Activated naive CD4-positive, alpha-beta T cell treated with anti-CD3 and anti-CD28 coated beads for 36 hours (primary cell): ENCODE measurements around the gene UHMK1. TPM values are rescaled to one million over a fixed set of nuclear protein-coding genes. Genes with fewer than 3 reads are reported as not detected.

ENCODE experiments used
- CTCF ChIA-PET: fragments of 350-600 bp; sonication (Branson Sonifier 250); formaldehyde crosslinking; loops from one replicate; lab custom pipeline; 2021; ENCODE audit warnings: antibody characterized with exemption; lab: Charles Lee
- DNase-seq: peaks from one replicate; pipeline ENCODE4 v3.0.0-alpha.2; 2020
- H3K27ac Mint-ChIP-seq: one replicate; pipeline ENCODE4 v1.8.0; 2021; ENCODE audit warnings: mild to moderate bottlenecking, mixed read lengths
- H3K27me3 Mint-ChIP-seq: one replicate; pipeline ENCODE4 v1.8.0; 2021; ENCODE audit warnings: low read depth, mixed read lengths
- H3K36me3 Mint-ChIP-seq: one replicate; pipeline ENCODE4 v1.8.0; 2021; ENCODE audit warnings: low read depth, mixed read lengths
- H3K4me1 Mint-ChIP-seq: one replicate; pipeline ENCODE4 v1.8.0; 2021; ENCODE audit warnings: low read depth, mixed read lengths
- H3K4me3 Mint-ChIP-seq: one replicate; pipeline ENCODE4 v1.8.0; 2021; ENCODE audit warnings: mild to moderate bottlenecking, moderate library complexity, mixed read lengths
- H3K9me3 Mint-ChIP-seq: one replicate; pipeline ENCODE4 v1.8.0; 2021; ENCODE audit warnings: mixed read lengths
- intact Hi-C: fragments of 100-400 bp; cut with micrococcal nuclease; formaldehyde crosslinking; loops from one replicate; pipeline ENCODE4 v1.15.1; 2023
- total RNA-seq, 2 experiments: library from RNA; stranded (reverse); gene quantifications; one replicate each; pipeline ENCODE4 v1.2.3, GENCODE V29; 2021

UHMK1 gene
- total RNA-seq, 2 experiments from 2014 or later, result 43.4 to 43.7 TPM

- CTCF ChIA-PET, result no interaction called here
- DNase-seq, result no peak
- Mint-ChIP-seq H3K4me3 (no peak overlapping the region), H3K36me3 (peaks cover 2% of the 10 kb centered on the region), H3K4me1 (peaks cover 5% of the 10 kb centered on the region), H3K9me3 (no peaks in the 10 kb centered on the region), H3K27me3 (no peaks in the 10 kb centered on the region), H3K27ac (no peak overlapping the region)
- intact Hi-C loops, result no loop called here
Observed at GRCh38 chr1:162535501-162535900, 37.9 kb downstream of the UHMK1 start.

GRCh38 chr1:162536511-162536910 lies 38.9 kb downstream of the UHMK1 start:
- Mint-ChIP-seq H3K27ac (no peak overlapping the region), H3K27me3 (no peaks in the 10 kb centered on the region), H3K4me1 (peaks cover 5% of the 10 kb centered on the region), H3K36me3 (peaks cover 3% of the 10 kb centered on the region), H3K4me3 (no peak overlapping the region), H3K9me3 (peaks cover 4% of the 10 kb centered on the region)
- DNase-seq, result no peak
- CTCF ChIA-PET, result no interaction called here
- intact Hi-C loops, result no loop called here

GRCh38 chr1:162537216-162537615 lies 39.6 kb downstream of the UHMK1 start:
- no peak for DNase-seq
- intact Hi-C loops, result no loop called here
- peaks cover 6% of the 10 kb centered on the region for H3K9me3 Mint-ChIP-seq
- H3K4me3 Mint-ChIP-seq, result no peak overlapping the region
- H3K36me3 Mint-ChIP-seq, result peaks cover 3% of the 10 kb centered on the region
- no peaks in the 10 kb centered on the region for H3K27me3 Mint-ChIP-seq
- H3K4me1 Mint-ChIP-seq, result peaks cover 5% of the 10 kb centered on the region
- no peak overlapping the region for H3K27ac Mint-ChIP-seq
- CTCF ChIA-PET, result interaction anchor here (0.6 kb wide), 1 partner anchor 723 kb away, joined by 6 read pairs; no protein-coding TSS in a partner anchor

GRCh38 chr1:162538815-162539431 lies 41.3 kb downstream of the UHMK1 start:
- Mint-ChIP-seq H3K4me3 (no peak overlapping the region), H3K27me3 (no peaks in the 10 kb centered on the region), H3K4me1 (peaks cover 5% of the 10 kb centered on the region), H3K36me3 (peaks cover 3% of the 10 kb centered on the region), H3K27ac (peak overlapping the region; percentile 24), H3K9me3 (peaks cover 11% of the 10 kb centered on the region)
- intact Hi-C loops, result no loop called here
- CTCF ChIA-PET, result interaction anchor here (0.6 kb wide), 1 partner anchor 514 kb away, joined by 6 read pairs; no protein-coding TSS in a partner anchor
- no peak for DNase-seq

GRCh38 chr1:162541619-162542141 lies 44.1 kb downstream of the UHMK1 start:
- Mint-ChIP-seq H3K9me3 (peaks cover 11% of the 10 kb centered on the region), H3K4me3 (no peak overlapping the region), H3K27ac (no peak overlapping the region), H3K27me3 (no peaks in the 10 kb centered on the region), H3K4me1 (peaks cover 5% of the 10 kb centered on the region), H3K36me3 (peaks cover 3% of the 10 kb centered on the region)
- no peak for DNase-seq
- CTCF ChIA-PET, result no interaction called here
- intact Hi-C loops, result no loop called here

- H3K36me3 Mint-ChIP-seq, result peaks cover 3% of the 10 kb centered on the region
- peaks cover 11% of the 10 kb centered on the region for H3K9me3 Mint-ChIP-seq
Observed at GRCh38 chr1:162543228-162543627, 45.6 kb downstream of the UHMK1 start.

GRCh38 chr1:162548170-162548569 lies 50.6 kb downstream of the UHMK1 start:
- H3K9me3 Mint-ChIP-seq, result peaks cover 4% of the 10 kb centered on the region
- no peaks in the 10 kb centered on the region for H3K27me3 Mint-ChIP-seq
- H3K27ac Mint-ChIP-seq, result no peak overlapping the region
- DNase-seq, result no peak
- no peaks in the 10 kb centered on the region for H3K4me1 Mint-ChIP-seq
- CTCF ChIA-PET, result no interaction called here
- H3K4me3 Mint-ChIP-seq, result no peak overlapping the region
- intact Hi-C loops, result no loop called here
- no peaks in the 10 kb centered on the region for H3K36me3 Mint-ChIP-seq

More at GRCh38 chr1:162543228-162543627, 45.6 kb downstream of the UHMK1 start:
- no peak for DNase-seq
- CTCF ChIA-PET, result no interaction called here
- Mint-ChIP-seq H3K4me3 (no peak overlapping the region), H3K27me3 (no peaks in the 10 kb centered on the region), H3K4me1 (peaks cover 5% of the 10 kb centered on the region), H3K27ac (no peak overlapping the region)
- intact Hi-C loops, result no loop called here

GRCh38 chr1:162549001-162549400 lies 51.4 kb downstream of the UHMK1 start:
- Mint-ChIP-seq H3K9me3 (no peaks in the 10 kb centered on the region), H3K27me3 (no peaks in the 10 kb centered on the region), H3K36me3 (no peaks in the 10 kb centered on the region), H3K4me1 (no peaks in the 10 kb centered on the region), H3K4me3 (no peak overlapping the region), H3K27ac (no peak overlapping the region)
- intact Hi-C loops, result no loop called here
- no peak for DNase-seq
- CTCF ChIA-PET, result no interaction called here

GRCh38 chr1:162550925-162551324 lies 53.3 kb downstream of the UHMK1 start:
- intact Hi-C loops, result no loop called here
- H3K27ac Mint-ChIP-seq, result no peak overlapping the region
- H3K36me3 Mint-ChIP-seq, result no peaks in the 10 kb centered on the region
- H3K9me3 Mint-ChIP-seq, result no peaks in the 10 kb centered on the region
- DNase-seq, result no peak
- no peaks in the 10 kb centered on the region for H3K4me1 Mint-ChIP-seq
- H3K4me3 Mint-ChIP-seq, result no peak overlapping the region
- H3K27me3 Mint-ChIP-seq, result no peaks in the 10 kb centered on the region
- CTCF ChIA-PET, result no interaction called here

- no peaks in the 10 kb centered on the region for H3K36me3 Mint-ChIP-seq
- no peak overlapping the region for H3K4me3 Mint-ChIP-seq
- H3K27ac Mint-ChIP-seq, result no peak overlapping the region
- no peak for DNase-seq
- CTCF ChIA-PET, result no interaction called here
- H3K4me1 Mint-ChIP-seq, result no peaks in the 10 kb centered on the region
- intact Hi-C loops, result no loop called here
- H3K27me3 Mint-ChIP-seq, result no peaks in the 10 kb centered on the region
- H3K9me3 Mint-ChIP-seq, result no peaks in the 10 kb centered on the region
Observed at GRCh38 chr1:162551969-162552683, 54.5 kb downstream of the UHMK1 start.

GRCh38 chr1:162552684-162553252 lies 55.1 kb downstream of the UHMK1 start:
- intact Hi-C loops, result no loop called here
- H3K9me3 Mint-ChIP-seq, result no peaks in the 10 kb centered on the region
- no peak for DNase-seq
- H3K36me3 Mint-ChIP-seq, result no peaks in the 10 kb centered on the region
- no peaks in the 10 kb centered on the region for H3K4me1 Mint-ChIP-seq
- H3K27me3 Mint-ChIP-seq, result no peaks in the 10 kb centered on the region
- no peak overlapping the region for H3K27ac Mint-ChIP-seq
- CTCF ChIA-PET, result no interaction called here
- H3K4me3 Mint-ChIP-seq, result no peak overlapping the region

- H3K4me3 Mint-ChIP-seq, result no peak overlapping the region
- H3K27me3 Mint-ChIP-seq, result no peaks in the 10 kb centered on the region
- intact Hi-C loops, result no loop called here
- no peaks in the 10 kb centered on the region for H3K9me3 Mint-ChIP-seq
- H3K27ac Mint-ChIP-seq, result no peak overlapping the region
- CTCF ChIA-PET, result no interaction called here
- DNase-seq, result no peak
- no peaks in the 10 kb centered on the region for H3K4me1 Mint-ChIP-seq
- no peaks in the 10 kb centered on the region for H3K36me3 Mint-ChIP-seq
Observed at GRCh38 chr1:162554258-162554657, 56.6 kb downstream of the UHMK1 start.
